SK-N-SH (cell line): ENCODE measurements around the gene CRYZL1.

ENCODE experiments used
- EZH2phosphoT487 ChIP-seq: fragments of 200-600 bp; sonication (generic); IDR thresholded peaks from 2 replicates; pipeline ENCODE4 v1.6.1; 2017; ENCODE audit warnings: low read depth, mixed run types, mild to moderate bottlenecking, antibody characterized with exemption, moderate library complexity, borderline replicate concordance
- GABPA ChIP-seq: IDR thresholded peaks from 2 replicates; pipeline ENCODE4 v1.4.0; 2012; ENCODE audit warnings: low read depth, mild to moderate bottlenecking
- TF ChIP-seq, protein P1 (sequence below): fragments of 200-600 bp; sonication (generic); IDR thresholded peaks from 2 replicates; pipeline ENCODE4 v1.6.1; 2017; ENCODE audit warnings: antibody characterized with exemption, mild to moderate bottlenecking, moderate library complexity

- TF ChIP-seq, protein P1, sequence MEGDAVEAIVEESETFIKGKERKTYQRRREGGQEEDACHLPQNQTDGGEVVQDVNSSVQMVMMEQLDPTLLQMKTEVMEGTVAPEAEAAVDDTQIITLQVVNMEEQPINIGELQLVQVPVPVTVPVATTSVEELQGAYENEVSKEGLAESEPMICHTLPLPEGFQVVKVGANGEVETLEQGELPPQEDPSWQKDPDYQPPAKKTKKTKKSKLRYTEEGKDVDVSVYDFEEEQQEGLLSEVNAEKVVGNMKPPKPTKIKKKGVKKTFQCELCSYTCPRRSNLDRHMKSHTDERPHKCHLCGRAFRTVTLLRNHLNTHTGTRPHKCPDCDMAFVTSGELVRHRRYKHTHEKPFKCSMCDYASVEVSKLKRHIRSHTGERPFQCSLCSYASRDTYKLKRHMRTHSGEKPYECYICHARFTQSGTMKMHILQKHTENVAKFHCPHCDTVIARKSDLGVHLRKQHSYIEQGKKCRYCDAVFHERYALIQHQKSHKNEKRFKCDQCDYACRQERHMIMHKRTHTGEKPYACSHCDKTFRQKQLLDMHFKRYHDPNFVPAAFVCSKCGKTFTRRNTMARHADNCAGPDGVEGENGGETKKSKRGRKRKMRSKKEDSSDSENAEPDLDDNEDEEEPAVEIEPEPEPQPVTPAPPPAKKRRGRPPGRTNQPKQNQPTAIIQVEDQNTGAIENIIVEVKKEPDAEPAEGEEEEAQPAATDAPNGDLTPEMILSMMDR, result no peak
- TF ChIP-seq EZH2phosphoT487 (no peak), GABPA (no peak)
These were observed 10.6 kb upstream of the CRYZL1 start for GRCh38 chr21:33651965-33652680.
